H1 (cell line): ENCODE measurements around the gene APAF1. TPM values are rescaled to one million over a fixed set of nuclear protein-coding genes. Genes with fewer than 3 reads are reported as not detected.

ENCODE experiments used
- CBX5 ChIP-seq: fragments of 300-800, 300-1000 bp; sonication (generic); IDR thresholded peaks from 2 replicates; pipeline ENCODE4 v1.7.1; 2016; ENCODE audit warnings: antibody characterized with exemption, low read length, low read depth
- CBX8 ChIP-seq: fragments of 300-800, 300-1000 bp; sonication (generic); IDR thresholded peaks from 2 replicates; pipeline ENCODE4 v1.7.1; 2016; ENCODE audit warnings: low read depth, low read length, borderline replicate concordance
- JUND ChIP-seq: IDR thresholded peaks from 2 replicates; pipeline ENCODE4 v1.6.1; 2011; ENCODE audit warnings: mild to moderate bottlenecking, improper control_type of control experiment, low read length
- YY1 ChIP-seq: IDR thresholded peaks from 2 replicates; pipeline ENCODE4 v1.6.1; 2011; ENCODE audit warnings: low read depth, mild to moderate bottlenecking, low read length
- polyA plus RNA-seq, 7 experiments: library from polyadenylated mRNA; depleted of rRNA in 3 of 7; stranded (reverse) in 5 of 7; unstranded in 2 of 7; fragments of >200 nt in 5 of 7; fragments of 200-250 nt in 2 of 7; gene quantifications; 1 replicate in 5 of 7; 2 replicates in 1 of 7; 4 replicates in 1 of 7; pipeline versions ENCODE4 v1.2.1 to v1.2.3, GENCODE V29; 2011 to 2013; ENCODE audit warnings: missing spikeins in 2 of 7, mixed read lengths in 2 of 7
- total RNA-seq: library from RNA; stranded (reverse); fragmentation: NEBNext Ultra II Directional; extraction: Animal tissue kit (Norgen Biotek cat#: 25700); gene quantifications from 2 replicates; pipeline ENCODE4 v1.2.1, GENCODE V29; 2021
- TF ChIP-seq, protein P1 (sequence below): IDR thresholded peaks from 2 replicates; pipeline ENCODE4 v1.6.1; 2012; ENCODE audit warnings: low read length, inconsistent platforms

Gene APAF1
- total and polyA plus RNA-seq, 2 of the 8 experiments (the other 6 are each of a cell fraction or from before 2014, with no cell fraction given) = 4.7 to 22.6 TPM

DNA sequence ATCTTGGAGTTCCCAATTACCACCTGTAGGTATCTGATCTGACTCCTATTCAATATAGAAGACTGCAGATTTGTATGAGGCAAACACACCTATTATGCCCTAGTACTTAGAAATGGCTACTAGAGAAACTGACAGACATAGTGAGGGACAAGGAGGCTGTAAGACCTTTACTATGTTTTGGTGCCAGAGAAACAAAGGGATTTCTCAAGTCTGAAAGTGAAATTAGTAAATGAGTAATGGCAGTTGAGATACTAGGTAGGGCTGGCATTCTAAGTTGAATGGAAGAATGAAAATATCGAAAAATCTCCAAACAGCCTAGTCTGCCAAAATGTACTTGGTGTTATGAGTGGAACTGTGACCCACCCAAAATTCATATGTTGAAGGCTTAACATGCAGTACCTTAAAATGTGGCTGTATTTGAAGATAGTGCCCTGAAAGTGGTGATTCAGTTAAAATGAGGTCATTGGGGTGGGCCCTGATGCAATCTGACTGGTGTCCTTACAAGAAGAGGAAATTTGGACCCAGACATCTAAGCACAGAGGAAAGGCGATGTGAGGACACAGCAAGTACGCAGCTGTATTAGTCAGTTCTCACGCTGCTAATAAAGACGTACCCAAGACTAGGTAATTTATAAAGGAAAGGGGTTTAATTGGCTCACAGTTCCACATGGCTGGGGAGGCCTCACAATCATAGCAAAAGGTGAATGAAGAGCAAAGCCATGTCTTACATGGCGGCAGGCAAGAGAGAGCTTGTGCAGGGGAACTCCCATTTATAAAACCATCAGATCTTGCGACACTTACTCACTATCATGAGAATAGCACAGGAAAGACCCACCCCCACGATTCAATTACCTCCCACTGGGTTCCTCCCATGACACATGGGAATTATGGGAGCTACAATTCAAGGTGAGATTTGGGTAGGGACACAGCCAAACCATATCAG lies 127.0 kb downstream of the APAF1 start (continued):
- TF ChIP-seq CBX8 (no peak), YY1 (no peak), CBX5 (no peak), JUND (no peak)
- TF ChIP-seq, protein P1, sequence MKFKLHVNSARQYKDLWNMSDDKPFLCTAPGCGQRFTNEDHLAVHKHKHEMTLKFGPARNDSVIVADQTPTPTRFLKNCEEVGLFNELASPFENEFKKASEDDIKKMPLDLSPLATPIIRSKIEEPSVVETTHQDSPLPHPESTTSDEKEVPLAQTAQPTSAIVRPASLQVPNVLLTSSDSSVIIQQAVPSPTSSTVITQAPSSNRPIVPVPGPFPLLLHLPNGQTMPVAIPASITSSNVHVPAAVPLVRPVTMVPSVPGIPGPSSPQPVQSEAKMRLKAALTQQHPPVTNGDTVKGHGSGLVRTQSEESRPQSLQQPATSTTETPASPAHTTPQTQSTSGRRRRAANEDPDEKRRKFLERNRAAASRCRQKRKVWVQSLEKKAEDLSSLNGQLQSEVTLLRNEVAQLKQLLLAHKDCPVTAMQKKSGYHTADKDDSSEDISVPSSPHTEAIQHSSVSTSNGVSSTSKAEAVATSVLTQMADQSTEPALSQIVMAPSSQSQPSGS = no peak
